ENCODE results near the gene CAMK4. TPM values are rescaled to one million over a fixed set of nuclear protein-coding genes. Genes with fewer than 3 reads are reported as not detected.

CAMK4 gene
- total and polyA plus RNA-seq, 5 donors from 2014 or later: 85.3 to 167 (median 106) TPM

DNA sequence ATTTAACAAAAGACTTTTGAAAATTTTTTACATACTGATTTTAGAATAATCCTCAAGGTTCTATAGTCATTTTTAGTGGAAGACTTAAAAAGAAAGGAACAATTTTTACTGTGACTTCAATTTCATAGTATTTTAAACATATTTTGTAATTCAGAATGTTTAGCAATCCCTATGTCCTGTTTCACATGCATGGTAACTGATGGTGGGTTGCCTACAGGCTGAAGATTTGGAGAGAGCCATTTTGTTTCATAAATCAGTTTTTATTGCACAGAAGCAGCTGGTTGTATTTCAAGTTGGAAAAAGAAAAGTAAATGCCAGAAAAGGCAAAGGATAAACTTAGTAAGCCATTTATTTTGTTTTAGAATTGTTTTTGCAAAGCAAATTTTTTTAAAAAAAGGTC is 264.2 kb downstream of the CAMK4 start:
- H3K9me3 ChIP-seq (ENCODE audit: control insufficient read depth in 2 of 2, low read length in 2 of 2): no peaks in the 10 kb centered on the region
- peak overlapping the region in 1 of 3 donors; percentile 3 for H3K27ac Mint-ChIP-seq
- H3K27me3 Mint-ChIP-seq: no peaks in the 10 kb centered on the region
- H3K4me1 ChIP-seq (ENCODE audit: control insufficient read depth, insufficient read depth, low read length, poor library complexity, severe bottlenecking): no peaks in the 10 kb centered on the region
- no peaks in the 10 kb centered on the region for H3K27me3 ChIP-seq (ENCODE audit: control insufficient read depth, insufficient read depth, low read length)
- H3K36me3 ChIP-seq (ENCODE audit: control insufficient read depth, insufficient read depth, low read length): peaks cover 39% of the 10 kb centered on the region
- ATAC-seq (ENCODE audit: low read depth in 2 of 2) (no peak), DNase-seq (no peak)
- no peak overlapping the region for H3K4me3 ChIP-seq (ENCODE audit: low read depth, low read length)
- no peak overlapping the region for H3K27ac ChIP-seq (ENCODE audit: insufficient read depth, low read length, poor library complexity, severe bottlenecking)
- H3K4me3 Mint-ChIP-seq: no peak overlapping the region
- peaks cover 23% of the 10 kb centered on the region for H3K36me3 Mint-ChIP-seq
- H3K4me1 Mint-ChIP-seq: peaks cover 0 to 9% (median 2%) of the 10 kb centered on the region in 4 donors
- H3K9me3 Mint-ChIP-seq: peaks cover 0 to 3% (median 0%) of the 10 kb centered on the region in 7 donors

DNA sequence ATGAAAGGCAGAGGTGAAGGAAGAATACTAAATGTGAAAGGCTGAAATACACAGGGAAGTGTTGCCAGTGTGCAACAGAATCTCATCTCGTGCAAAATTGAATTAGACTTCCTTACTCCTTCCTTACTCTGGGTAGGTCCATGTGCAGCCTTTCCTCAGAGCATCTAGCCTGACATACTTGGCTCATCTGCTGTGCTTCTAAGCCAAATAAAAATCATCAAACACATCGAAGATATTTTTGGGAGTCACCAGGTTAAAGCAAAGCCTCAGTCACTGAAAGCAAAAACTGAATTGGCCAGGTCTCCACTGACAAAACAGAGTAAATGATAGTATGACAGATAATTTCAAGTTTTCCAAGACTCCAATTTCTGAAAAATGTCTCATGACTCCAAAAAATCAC is 268.8 kb downstream of the CAMK4 start:
- ATAC-seq (ENCODE audit: low read depth in 2 of 2) (no peak), DNase-seq (no peak)
- Histone ChIP-seq H3K4me1 (ENCODE audit: control insufficient read depth, insufficient read depth, low read length, poor library complexity, severe bottlenecking) (no peaks in the 10 kb centered on the region), H3K27ac (ENCODE audit: insufficient read depth, low read length, poor library complexity, severe bottlenecking) (no peak overlapping the region), H3K36me3 (ENCODE audit: control insufficient read depth, insufficient read depth, low read length) (peaks cover 21% of the 10 kb centered on the region), H3K4me3 (ENCODE audit: low read depth, low read length) (no peak overlapping the region), H3K9me3 (ENCODE audit: control insufficient read depth in 2 of 2, low read length in 2 of 2) (no peaks in the 10 kb centered on the region), H3K27me3 (ENCODE audit: control insufficient read depth, insufficient read depth, low read length) (no peaks in the 10 kb centered on the region)
- H3K36me3 Mint-ChIP-seq: no peaks in the 10 kb centered on the region
- no peaks in the 10 kb centered on the region for H3K27me3 Mint-ChIP-seq
- H3K4me1 Mint-ChIP-seq: peaks cover 5 to 17% (median 6%) of the 10 kb centered on the region in 4 donors
- H3K27ac Mint-ChIP-seq: peak overlapping the region in 2 of 3 donors; percentile 20 to 72
- no peaks in the 10 kb centered on the region for H3K9me3 Mint-ChIP-seq
- H3K4me3 Mint-ChIP-seq: no peak overlapping the region

DNA sequence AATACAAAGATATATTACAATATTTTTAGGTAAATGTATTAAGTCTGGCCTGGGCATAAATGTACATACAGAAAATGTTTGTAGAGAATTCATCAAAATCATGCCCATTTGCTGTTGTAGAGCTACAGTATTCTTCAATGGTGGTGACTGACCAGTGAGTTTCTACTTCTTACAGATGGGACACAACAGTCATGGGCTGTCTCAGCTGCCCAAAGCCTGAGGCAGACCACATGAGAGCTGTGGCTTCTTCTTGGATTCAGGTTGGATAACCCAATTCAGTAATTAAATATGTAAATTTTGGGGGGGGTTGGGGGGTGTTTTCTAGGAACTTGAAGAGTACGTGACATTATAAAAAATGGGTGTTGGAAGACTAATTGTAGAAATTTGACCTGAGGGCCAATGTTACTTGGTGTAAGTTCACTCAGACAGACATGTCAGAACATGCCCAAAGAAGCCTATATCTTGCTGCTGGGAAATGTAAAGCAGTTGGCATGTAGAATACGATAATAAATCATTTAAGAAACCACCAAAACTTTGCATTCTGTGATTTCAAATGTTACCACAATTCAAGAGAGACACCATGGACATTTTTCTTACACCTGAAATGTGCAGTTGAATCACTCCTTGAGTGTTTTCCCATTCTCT is 270.3 kb downstream of the CAMK4 start:
- H3K9me3 Mint-ChIP-seq: no peaks in the 10 kb centered on the region
- no peak overlapping the region for H3K4me3 Mint-ChIP-seq
- peaks cover 22% of the 10 kb centered on the region for H3K36me3 ChIP-seq (ENCODE audit: control insufficient read depth, insufficient read depth, low read length)
- no peaks in the 10 kb centered on the region for H3K4me1 ChIP-seq (ENCODE audit: control insufficient read depth, insufficient read depth, low read length, poor library complexity, severe bottlenecking)
- H3K27ac ChIP-seq (ENCODE audit: insufficient read depth, low read length, poor library complexity, severe bottlenecking): no peak overlapping the region
- H3K27me3 Mint-ChIP-seq: no peaks in the 10 kb centered on the region
- ATAC-seq (ENCODE audit: low read depth in 2 of 2) (no peak), DNase-seq (peak in 1 of 3 donors; percentile 36)
- H3K27me3 ChIP-seq (ENCODE audit: control insufficient read depth, insufficient read depth, low read length): no peaks in the 10 kb centered on the region
- peaks cover 13 to 18% (median 16%) of the 10 kb centered on the region in 4 donors for H3K4me1 Mint-ChIP-seq
- H3K27ac Mint-ChIP-seq: peak overlapping the region in 2 of 3 donors; percentile 12 to 78
- H3K36me3 Mint-ChIP-seq: peaks cover 3% of the 10 kb centered on the region
- H3K4me3 ChIP-seq (ENCODE audit: low read depth, low read length): no peak overlapping the region
- H3K9me3 ChIP-seq (ENCODE audit: control insufficient read depth in 2 of 2, low read length in 2 of 2): no peaks in the 10 kb centered on the region

DNA sequence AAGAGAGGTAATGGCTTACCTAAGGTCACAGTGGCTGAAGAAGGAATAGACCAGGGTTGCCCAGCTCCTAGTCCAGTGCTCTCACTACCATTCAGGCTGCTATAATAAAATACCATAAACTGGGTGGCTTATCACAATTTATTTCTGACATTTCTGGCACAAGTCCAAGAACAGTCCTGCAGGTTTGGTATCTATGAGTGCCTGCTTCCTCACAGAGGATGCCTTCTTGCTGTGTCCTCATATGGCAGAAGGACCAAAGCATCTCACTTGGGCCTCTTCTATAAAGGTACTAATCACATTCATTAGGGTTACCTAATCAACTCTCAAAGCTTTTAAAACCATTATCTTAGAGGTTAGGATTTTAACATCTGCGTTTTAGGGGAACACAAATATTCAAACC is 271.0 kb downstream of the CAMK4 start:
- no peak overlapping the region for H3K27ac Mint-ChIP-seq
- Histone ChIP-seq H3K4me1 (ENCODE audit: control insufficient read depth, insufficient read depth, low read length, poor library complexity, severe bottlenecking) (no peaks in the 10 kb centered on the region), H3K27ac (ENCODE audit: insufficient read depth, low read length, poor library complexity, severe bottlenecking) (no peak overlapping the region), H3K4me3 (ENCODE audit: low read depth, low read length) (no peak overlapping the region), H3K27me3 (ENCODE audit: control insufficient read depth, insufficient read depth, low read length) (no peaks in the 10 kb centered on the region), H3K36me3 (ENCODE audit: control insufficient read depth, insufficient read depth, low read length) (peaks cover 18% of the 10 kb centered on the region), H3K9me3 (ENCODE audit: control insufficient read depth in 2 of 2, low read length in 2 of 2) (no peaks in the 10 kb centered on the region)
- H3K4me3 Mint-ChIP-seq: no peak overlapping the region
- no peak for DNase-seq
- no peaks in the 10 kb centered on the region for H3K9me3 Mint-ChIP-seq
- no peak for ATAC-seq (ENCODE audit: low read depth in 2 of 2)
- H3K36me3 Mint-ChIP-seq: peaks cover 3% of the 10 kb centered on the region
- H3K27me3 Mint-ChIP-seq: no peaks in the 10 kb centered on the region
- H3K4me1 Mint-ChIP-seq: peaks cover 13 to 18% (median 17%) of the 10 kb centered on the region in 4 donors

DNA sequence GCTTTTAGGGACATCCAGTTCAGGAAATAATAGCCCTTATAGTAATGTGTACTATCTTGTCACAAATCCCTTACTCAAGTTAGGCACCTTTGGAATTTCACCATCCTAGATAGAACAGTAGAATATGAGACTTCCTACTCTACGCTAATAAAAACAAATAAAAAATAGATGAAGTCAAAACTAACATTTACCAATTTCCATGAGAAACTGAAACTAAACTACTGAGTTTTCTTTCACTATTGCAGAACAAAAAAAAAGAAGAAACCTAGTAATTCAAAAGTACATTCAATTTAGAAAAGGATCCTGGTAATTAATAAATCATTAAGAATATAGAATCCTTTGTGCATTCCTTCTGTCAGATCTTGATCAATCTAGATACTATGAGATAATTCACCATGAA is 274.2 kb downstream of the CAMK4 start:
- no peaks in the 10 kb centered on the region for H3K4me1 ChIP-seq (ENCODE audit: control insufficient read depth, insufficient read depth, low read length, poor library complexity, severe bottlenecking)
- H3K36me3 ChIP-seq (ENCODE audit: control insufficient read depth, insufficient read depth, low read length): peaks cover 14% of the 10 kb centered on the region
- no peaks in the 10 kb centered on the region for H3K9me3 ChIP-seq (ENCODE audit: control insufficient read depth in 2 of 2, low read length in 2 of 2)
- no peaks in the 10 kb centered on the region for H3K27me3 ChIP-seq (ENCODE audit: control insufficient read depth, insufficient read depth, low read length)
- Mint-ChIP-seq H3K27ac (peak overlapping the region in 2 of 3 donors; percentile 38 to 59), H3K36me3 (peaks cover 8% of the 10 kb centered on the region), H3K4me1 (peaks cover 13 to 17% (median 16%) of the 10 kb centered on the region in 4 donors), H3K9me3 (no peaks in the 10 kb centered on the region), H3K27me3 (no peaks in the 10 kb centered on the region), H3K4me3 (peak overlapping the region in 1 of 4 donors; percentile 25)
- peak overlapping the region; percentile 47 for H3K27ac ChIP-seq (ENCODE audit: insufficient read depth, low read length, poor library complexity, severe bottlenecking)
- peak in 1 of 3 donors; percentile 29 for DNase-seq
- no peak overlapping the region for H3K4me3 ChIP-seq (ENCODE audit: low read depth, low read length)
- ATAC-seq (ENCODE audit: low read depth in 2 of 2): no peak

DNA sequence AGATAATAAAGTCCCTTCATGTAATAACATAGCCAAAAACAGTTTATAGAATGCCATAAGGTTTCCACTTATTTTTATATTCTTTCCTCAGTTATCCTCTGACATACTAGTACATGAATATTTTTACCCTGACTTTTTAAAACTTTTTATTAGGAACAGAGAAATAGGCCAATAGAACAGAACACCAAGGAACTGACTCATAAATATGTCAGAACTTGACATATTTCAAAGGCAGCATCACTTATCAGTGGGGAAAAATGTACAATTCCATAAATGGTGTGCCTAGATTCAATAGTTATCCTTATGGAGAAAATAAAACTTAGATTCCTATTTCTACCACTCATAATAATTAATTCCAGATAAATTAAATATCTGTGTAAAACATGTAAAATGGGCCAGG is 278.8 kb downstream of the CAMK4 start:
- H3K27me3 ChIP-seq (ENCODE audit: control insufficient read depth, insufficient read depth, low read length): no peaks in the 10 kb centered on the region
- no peak overlapping the region for H3K4me3 Mint-ChIP-seq
- no peak overlapping the region for H3K27ac Mint-ChIP-seq
- DNase-seq (no peak), ATAC-seq (ENCODE audit: low read depth in 2 of 2) (no peak)
- H3K36me3 ChIP-seq (ENCODE audit: control insufficient read depth, insufficient read depth, low read length): peaks cover 3% of the 10 kb centered on the region
- H3K9me3 ChIP-seq (ENCODE audit: control insufficient read depth in 2 of 2, low read length in 2 of 2): no peaks in the 10 kb centered on the region
- H3K4me3 ChIP-seq (ENCODE audit: low read depth, low read length): no peak overlapping the region
- H3K4me1 Mint-ChIP-seq: peaks cover 7 to 22% (median 16%) of the 10 kb centered on the region in 4 donors
- peaks cover 8% of the 10 kb centered on the region for H3K36me3 Mint-ChIP-seq
- no peaks in the 10 kb centered on the region for H3K9me3 Mint-ChIP-seq
- H3K27me3 Mint-ChIP-seq: no peaks in the 10 kb centered on the region
- no peak overlapping the region for H3K27ac ChIP-seq (ENCODE audit: insufficient read depth, low read length, poor library complexity, severe bottlenecking)
- no peaks in the 10 kb centered on the region for H3K4me1 ChIP-seq (ENCODE audit: control insufficient read depth, insufficient read depth, low read length, poor library complexity, severe bottlenecking)

DNA sequence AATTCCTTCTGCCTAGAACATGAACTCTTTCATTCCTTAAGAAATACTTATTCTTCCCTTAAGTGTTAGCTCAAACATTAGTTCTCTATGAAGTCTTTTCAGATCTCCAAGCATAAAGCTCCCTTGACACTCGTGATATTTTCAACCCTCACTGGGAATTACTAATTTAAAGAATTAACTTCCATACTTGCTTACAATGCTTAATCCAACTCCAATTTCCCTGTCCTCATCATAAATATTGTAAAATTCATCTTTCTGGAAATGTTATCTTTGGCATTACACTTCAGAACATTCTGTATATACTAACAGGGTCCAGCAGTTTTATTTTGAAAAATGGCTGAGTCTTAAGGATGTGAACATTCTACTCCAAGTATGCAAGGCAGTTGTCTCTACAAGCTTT is 280.9 kb downstream of the CAMK4 start:
- Histone ChIP-seq H3K4me3 (ENCODE audit: low read depth, low read length) (no peak overlapping the region), H3K4me1 (ENCODE audit: control insufficient read depth, insufficient read depth, low read length, poor library complexity, severe bottlenecking) (peaks cover 11% of the 10 kb centered on the region), H3K36me3 (ENCODE audit: control insufficient read depth, insufficient read depth, low read length) (no peaks in the 10 kb centered on the region), H3K27ac (ENCODE audit: insufficient read depth, low read length, poor library complexity, severe bottlenecking) (no peak overlapping the region), H3K9me3 (ENCODE audit: control insufficient read depth in 2 of 2, low read length in 2 of 2) (no peaks in the 10 kb centered on the region), H3K27me3 (ENCODE audit: control insufficient read depth, insufficient read depth, low read length) (no peaks in the 10 kb centered on the region)
- peak overlapping the region in 1 of 3 donors; percentile 39 for H3K27ac Mint-ChIP-seq
- DNase-seq (no peak), ATAC-seq (ENCODE audit: low read depth in 2 of 2) (no peak)
- H3K27me3 Mint-ChIP-seq: no peaks in the 10 kb centered on the region
- H3K4me1 Mint-ChIP-seq: peaks cover 14 to 28% (median 17%) of the 10 kb centered on the region in 4 donors
- no peaks in the 10 kb centered on the region for H3K9me3 Mint-ChIP-seq
- H3K36me3 Mint-ChIP-seq: peaks cover 5% of the 10 kb centered on the region
- no peak overlapping the region for H3K4me3 Mint-ChIP-seq

DNA sequence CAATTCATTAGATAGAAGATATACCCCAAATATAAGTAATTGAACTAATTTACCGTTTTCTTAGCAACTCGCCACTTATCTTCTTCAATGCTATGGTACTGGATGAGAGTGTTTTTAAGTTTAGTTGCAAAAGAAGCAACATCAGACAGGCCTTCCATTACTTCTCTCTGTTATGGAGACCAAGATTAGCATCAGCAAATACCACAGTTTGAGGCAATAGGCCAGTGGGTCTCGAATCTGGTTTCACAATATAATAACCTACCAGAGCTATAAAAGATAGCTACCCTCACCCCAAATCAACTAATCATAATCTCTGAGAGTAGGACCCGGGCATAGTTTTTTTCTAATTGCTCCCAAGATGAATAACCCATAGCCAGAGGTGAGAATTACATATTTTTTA is 283.1 kb downstream of the CAMK4 start:
- Histone ChIP-seq H3K9me3 (ENCODE audit: control insufficient read depth in 2 of 2, low read length in 2 of 2) (no peaks in the 10 kb centered on the region), H3K4me3 (ENCODE audit: low read depth, low read length) (no peak overlapping the region), H3K4me1 (ENCODE audit: control insufficient read depth, insufficient read depth, low read length, poor library complexity, severe bottlenecking) (peaks cover 23% of the 10 kb centered on the region), H3K27me3 (ENCODE audit: control insufficient read depth, insufficient read depth, low read length) (no peaks in the 10 kb centered on the region), H3K27ac (ENCODE audit: insufficient read depth, low read length, poor library complexity, severe bottlenecking) (no peak overlapping the region), H3K36me3 (ENCODE audit: control insufficient read depth, insufficient read depth, low read length) (no peaks in the 10 kb centered on the region)
- Mint-ChIP-seq H3K9me3 (no peaks in the 10 kb centered on the region), H3K36me3 (no peaks in the 10 kb centered on the region), H3K27ac (no peak overlapping the region), H3K27me3 (no peaks in the 10 kb centered on the region), H3K4me3 (peak overlapping the region in 1 of 4 donors; percentile 32), H3K4me1 (peaks cover 23 to 45% (median 29%) of the 10 kb centered on the region in 4 donors)
- no peak for DNase-seq
- ATAC-seq (ENCODE audit: low read depth in 2 of 2): no peak
